Activated naive CD4-positive, alpha-beta T cell treated with anti-CD3 and anti-CD28 coated beads for 36 hours (primary cell): Measurements from ENCODE around the gene CEP85L. TPM values are rescaled to one million over a fixed set of nuclear protein-coding genes. Genes with fewer than 3 reads are reported as not detected.

Experiments used
- CTCF ChIA-PET: fragments of 350-600 bp; sonication (Branson Sonifier 250); formaldehyde crosslinking; loops from one replicate; lab custom pipeline; 2021; ENCODE audit warnings: antibody characterized with exemption; lab: Charles Lee
- DNase-seq: peaks from one replicate; pipeline ENCODE4 v3.0.0-alpha.2; 2020
- H3K27ac Mint-ChIP-seq: one replicate; pipeline ENCODE4 v1.8.0; 2021; ENCODE audit warnings: mild to moderate bottlenecking, mixed read lengths
- H3K27me3 Mint-ChIP-seq: one replicate; pipeline ENCODE4 v1.8.0; 2021; ENCODE audit warnings: low read depth, mixed read lengths
- H3K36me3 Mint-ChIP-seq: one replicate; pipeline ENCODE4 v1.8.0; 2021; ENCODE audit warnings: low read depth, mixed read lengths
- H3K4me1 Mint-ChIP-seq: one replicate; pipeline ENCODE4 v1.8.0; 2021; ENCODE audit warnings: low read depth, mixed read lengths
- H3K4me3 Mint-ChIP-seq: one replicate; pipeline ENCODE4 v1.8.0; 2021; ENCODE audit warnings: mild to moderate bottlenecking, moderate library complexity, mixed read lengths
- H3K9me3 Mint-ChIP-seq: one replicate; pipeline ENCODE4 v1.8.0; 2021; ENCODE audit warnings: mixed read lengths
- intact Hi-C: fragments of 100-400 bp; cut with micrococcal nuclease; formaldehyde crosslinking; loops from one replicate; pipeline ENCODE4 v1.15.1; 2023
- total RNA-seq, 2 experiments: library from RNA; stranded (reverse); gene quantifications; one replicate each; pipeline ENCODE4 v1.2.3, GENCODE V29; 2021

CEP85L gene
- total RNA-seq, 2 experiments from 2014 or later: 31.4 to 31.9 TPM

GRCh38 chr6:118677193-118677592, 25.8 kb upstream of the CEP85L start:
- H3K4me3 Mint-ChIP-seq: no peak overlapping the region
- no peak for DNase-seq
- peaks cover 55% of the 10 kb centered on the region for H3K4me1 Mint-ChIP-seq
- peaks cover 6% of the 10 kb centered on the region for H3K36me3 Mint-ChIP-seq
- no peak overlapping the region for H3K27ac Mint-ChIP-seq
- intact Hi-C loops: no loop called here
- CTCF ChIA-PET: interaction anchor here (0.6 to 1.9 kb wide), 5 partner anchors 9 to 49 kb away, joined by 3 to 4 read pairs (median 4); no protein-coding TSS in a partner anchor
- H3K9me3 Mint-ChIP-seq: no peaks in the 10 kb centered on the region
- H3K27me3 Mint-ChIP-seq: no peaks in the 10 kb centered on the region

GRCh38 chr6:118675225-118675624, 23.8 kb upstream of the CEP85L start:
- H3K27me3 Mint-ChIP-seq: no peaks in the 10 kb centered on the region
- H3K4me1 Mint-ChIP-seq: peaks cover 53% of the 10 kb centered on the region
- H3K36me3 Mint-ChIP-seq: peaks cover 7% of the 10 kb centered on the region
- CTCF ChIA-PET: no interaction called here
- H3K9me3 Mint-ChIP-seq: no peaks in the 10 kb centered on the region
- intact Hi-C loops: no loop called here
- no peak for DNase-seq
- H3K4me3 Mint-ChIP-seq: no peak overlapping the region
- H3K27ac Mint-ChIP-seq: no peak overlapping the region

DNA sequence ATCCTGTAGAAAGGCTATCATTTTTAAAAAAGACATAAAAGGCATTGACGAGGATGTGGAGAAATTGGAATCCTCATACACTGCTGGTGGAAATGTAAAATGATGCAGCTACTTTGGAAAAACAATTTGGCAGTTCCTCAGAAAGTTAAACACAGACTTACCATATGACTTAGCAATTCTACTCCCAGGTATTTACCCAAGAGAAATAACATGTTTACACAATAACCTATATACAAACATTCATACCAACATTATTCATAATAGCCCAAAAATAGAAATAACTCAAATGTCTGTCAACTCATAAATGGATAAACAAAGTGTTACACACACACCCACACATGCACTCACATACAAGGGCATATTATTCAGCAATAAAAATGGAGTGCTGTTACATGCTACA, 23.4 kb upstream of the CEP85L start:
- H3K9me3 Mint-ChIP-seq: no peaks in the 10 kb centered on the region
- H3K4me1 Mint-ChIP-seq: peaks cover 53% of the 10 kb centered on the region
- H3K27me3 Mint-ChIP-seq: no peaks in the 10 kb centered on the region
- DNase-seq: no peak
- intact Hi-C loops: no loop called here
- no peak overlapping the region for H3K4me3 Mint-ChIP-seq
- H3K27ac Mint-ChIP-seq: no peak overlapping the region
- CTCF ChIA-PET: interaction anchor here (0.6 to 1.2 kb wide), 2 partner anchors 13 to 48 kb away, joined by 3 read pairs; no protein-coding TSS in a partner anchor
- peaks cover 7% of the 10 kb centered on the region for H3K36me3 Mint-ChIP-seq

DNA sequence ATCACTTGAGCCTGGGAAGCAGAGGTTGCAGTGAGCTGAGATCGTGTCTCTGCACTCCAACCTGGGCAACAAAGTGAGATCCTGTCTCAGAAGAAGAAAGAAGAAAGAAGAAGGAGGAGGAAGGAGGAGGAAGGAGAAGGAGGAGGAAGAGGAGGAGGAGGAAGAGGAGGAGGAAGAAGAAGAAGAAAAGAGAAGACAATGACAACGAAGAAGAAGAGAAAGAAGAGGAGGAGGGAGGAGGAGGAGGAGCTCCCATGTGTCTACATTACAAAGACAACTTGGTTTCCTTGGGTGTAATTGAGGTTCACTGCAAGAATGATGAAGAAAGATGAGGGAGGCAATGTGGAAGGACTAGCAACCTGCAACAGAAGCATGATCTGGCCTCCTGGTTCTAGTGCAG, 21.3 kb upstream of the CEP85L start:
- H3K4me3 Mint-ChIP-seq: peak overlapping the region; percentile 38
- H3K27ac Mint-ChIP-seq: peak overlapping the region; percentile 46
- H3K4me1 Mint-ChIP-seq: peaks cover 58% of the 10 kb centered on the region
- intact Hi-C loops: no loop called here
- no peak for DNase-seq
- CTCF ChIA-PET: interaction anchor here (0.5 kb wide), 1 partner anchor 1894 kb away, joined by 3 read pairs; no protein-coding TSS in a partner anchor
- peaks cover 5% of the 10 kb centered on the region for H3K36me3 Mint-ChIP-seq
- no peaks in the 10 kb centered on the region for H3K9me3 Mint-ChIP-seq
- H3K27me3 Mint-ChIP-seq: no peaks in the 10 kb centered on the region

DNA sequence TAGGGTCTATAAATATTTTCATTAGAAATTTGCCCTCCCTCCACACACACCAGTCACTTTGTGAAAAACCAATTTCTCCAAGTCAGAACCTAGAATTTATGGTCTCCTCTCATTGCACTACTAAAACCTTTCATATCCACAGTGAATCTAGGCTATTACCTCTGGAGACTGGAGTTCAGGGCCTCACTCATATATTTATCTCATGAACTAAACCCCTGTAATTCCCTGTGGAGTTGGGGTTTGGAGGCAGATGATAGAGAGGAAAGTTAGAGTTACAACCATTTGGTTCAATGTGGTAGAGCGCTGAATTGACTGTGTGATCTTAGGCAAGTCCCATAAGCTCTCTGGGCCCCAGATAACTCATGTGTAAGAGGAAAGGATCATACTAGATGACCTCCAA, 18.2 kb upstream of the CEP85L start:
- Mint-ChIP-seq H3K4me3 (no peak overlapping the region), H3K27ac (no peak overlapping the region), H3K36me3 (peaks cover 3% of the 10 kb centered on the region), H3K4me1 (peaks cover 73% of the 10 kb centered on the region), H3K27me3 (no peaks in the 10 kb centered on the region), H3K9me3 (no peaks in the 10 kb centered on the region)
- CTCF ChIA-PET: interaction anchor here (1.9 kb wide), 1 partner anchor 13 kb away, joined by 8 read pairs; no protein-coding TSS in a partner anchor
- intact Hi-C loops: no loop called here
- no peak for DNase-seq

DNA sequence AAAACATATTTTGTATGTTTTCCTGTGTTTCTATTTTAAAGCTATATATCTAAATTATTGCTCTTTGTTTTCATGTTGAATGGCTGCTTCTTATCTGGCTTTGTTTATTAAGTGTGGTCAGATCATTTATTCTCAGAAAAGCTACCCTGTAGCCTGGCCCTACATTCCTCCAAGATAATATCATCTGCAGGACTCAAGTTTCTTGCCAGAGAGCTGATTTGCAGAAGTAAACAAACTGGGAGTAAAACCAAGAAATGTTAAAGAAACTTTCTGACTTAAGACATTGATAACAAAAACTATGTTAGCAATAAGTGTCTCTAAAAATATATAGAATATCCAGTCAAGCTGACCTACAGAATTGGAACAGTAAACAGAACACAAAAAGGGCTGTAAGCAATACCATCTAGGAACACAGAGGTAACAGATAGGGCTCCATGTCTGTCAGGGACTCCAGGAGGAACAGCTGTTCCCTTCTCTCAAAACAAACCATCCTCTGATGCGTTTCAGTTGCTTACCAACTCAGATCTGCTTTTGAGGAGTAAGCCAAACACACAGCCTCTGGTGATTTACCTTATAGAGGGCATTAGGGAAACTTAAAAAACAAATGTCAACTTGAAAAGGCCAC, 17.5 kb upstream of the CEP85L start:
- H3K27ac Mint-ChIP-seq: peak overlapping the region; percentile 14
- no peaks in the 10 kb centered on the region for H3K9me3 Mint-ChIP-seq
- intact Hi-C loops: no loop called here
- no peaks in the 10 kb centered on the region for H3K27me3 Mint-ChIP-seq
- H3K4me1 Mint-ChIP-seq: peaks cover 78% of the 10 kb centered on the region
- H3K36me3 Mint-ChIP-seq: peaks cover 3% of the 10 kb centered on the region
- CTCF ChIA-PET: interaction anchor here (1.1 to 1.9 kb wide), 3 partner anchors 9 to 72 kb away, joined by 3 to 8 read pairs (median 4); no protein-coding TSS in a partner anchor
- H3K4me3 Mint-ChIP-seq: no peak overlapping the region
- DNase-seq: no peak

DNA sequence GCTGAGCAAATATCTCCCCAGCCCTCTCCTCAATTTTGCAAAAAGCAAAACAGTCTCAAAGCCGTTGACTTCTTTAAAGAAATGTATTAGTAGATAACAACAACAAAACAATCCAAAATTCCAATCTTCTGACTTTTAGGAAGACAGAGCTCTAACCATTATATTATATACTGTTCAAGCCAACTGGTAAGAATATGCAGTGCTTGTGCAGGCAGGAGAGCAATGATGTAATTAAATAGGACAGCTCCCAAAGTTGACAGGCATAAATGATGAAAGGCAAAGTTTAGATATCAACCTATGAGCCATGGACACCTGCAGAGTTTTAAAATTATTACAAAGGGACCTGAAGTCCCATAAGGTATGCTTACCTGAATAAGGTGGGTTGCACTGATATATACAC, 16.6 kb upstream of the CEP85L start:
- Mint-ChIP-seq H3K27me3 (no peaks in the 10 kb centered on the region), H3K27ac (no peak overlapping the region), H3K9me3 (no peaks in the 10 kb centered on the region), H3K4me1 (peaks cover 74% of the 10 kb centered on the region), H3K36me3 (peaks cover 3% of the 10 kb centered on the region), H3K4me3 (no peak overlapping the region)
- DNase-seq: no peak
- intact Hi-C loops: loop anchor here (1.0 kb wide), 1 partner anchor 11 kb away; no protein-coding TSS in a partner anchor
- CTCF ChIA-PET: interaction anchor here (0.8 to 1.9 kb wide), 5 partner anchors 8 to 71 kb away, joined by 3 to 8 read pairs (median 3); no protein-coding TSS in a partner anchor

- peak overlapping the region; percentile 88 for H3K4me3 Mint-ChIP-seq
- intact Hi-C loops: loop anchor here (2.0 kb wide), 1 partner anchor 14 kb away; the partner anchor contains the start of gene CEP85L
- H3K36me3 Mint-ChIP-seq: peaks cover 9% of the 10 kb centered on the region
- H3K4me1 Mint-ChIP-seq: peaks cover 79% of the 10 kb centered on the region
- H3K9me3 Mint-ChIP-seq: no peaks in the 10 kb centered on the region
- peak overlapping the region; percentile 92 for H3K27ac Mint-ChIP-seq
- H3K27me3 Mint-ChIP-seq: no peaks in the 10 kb centered on the region
- DNase-seq: peak; percentile 38
- CTCF ChIA-PET: interaction anchor here (0.7 to 1.5 kb wide), 8 partner anchors 13 to 232 kb away, joined by 3 to 5 read pairs (median 4); no protein-coding TSS in a partner anchor
Observed at GRCh38 chr6:118665011-118665410, 13.6 kb upstream of the CEP85L start.

DNA sequence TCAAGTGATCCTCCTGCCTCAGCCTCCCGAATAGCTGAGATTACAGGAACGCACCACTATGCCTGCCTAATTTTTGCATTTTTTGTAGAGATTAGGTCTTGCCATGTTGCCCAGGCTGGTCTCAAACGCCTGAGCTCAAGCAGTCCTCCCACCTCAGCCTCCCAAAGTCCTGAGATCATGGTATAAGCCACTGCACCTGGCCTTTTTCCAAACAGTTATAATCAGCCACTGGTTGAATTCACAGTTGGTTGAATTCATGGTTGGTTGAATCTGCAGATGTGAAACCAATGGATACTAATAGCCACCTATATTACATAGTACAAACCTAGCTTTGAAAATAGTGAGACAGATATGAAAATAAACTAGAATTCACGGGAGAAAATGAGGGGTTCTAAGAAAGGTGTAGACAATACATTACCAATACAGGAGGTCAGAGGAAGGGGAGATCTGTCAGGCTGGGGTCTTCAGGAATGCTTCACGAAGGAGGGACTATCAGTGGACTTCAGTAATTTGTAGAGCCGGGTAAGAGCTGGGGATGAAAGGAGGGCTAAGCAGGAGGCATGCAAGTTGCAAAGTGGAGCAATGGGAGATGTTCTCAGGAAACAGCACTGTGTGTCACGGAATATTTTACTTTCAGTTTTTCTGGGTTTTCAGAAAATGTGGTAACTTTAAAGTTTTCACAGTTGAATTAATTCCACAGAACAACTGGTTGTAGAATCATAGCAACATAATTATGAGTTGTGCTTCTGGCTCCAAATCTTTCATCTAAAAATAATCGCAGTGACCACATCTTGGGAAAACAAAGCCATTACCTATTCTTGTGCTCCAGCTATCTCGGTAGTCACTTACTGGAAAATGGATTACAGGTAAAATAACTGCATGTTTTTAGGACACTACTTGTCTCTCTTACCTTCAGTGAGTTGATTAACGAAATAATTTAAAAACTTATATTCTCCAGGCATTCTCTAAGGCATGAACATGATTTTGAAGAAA, 12.9 kb upstream of the CEP85L start:
- Mint-ChIP-seq H3K36me3 (peaks cover 9% of the 10 kb centered on the region), H3K27ac (peak overlapping the region; percentile 92), H3K27me3 (no peaks in the 10 kb centered on the region), H3K4me1 (peaks cover 79% of the 10 kb centered on the region), H3K9me3 (no peaks in the 10 kb centered on the region), H3K4me3 (peak overlapping the region; percentile 88)
- intact Hi-C loops: loop anchor here (2.0 kb wide), 1 partner anchor 13 kb away; the partner anchor contains the start of gene CEP85L
- CTCF ChIA-PET: interaction anchor here (0.6 to 1.6 kb wide), 8 partner anchors 13 to 233 kb away, joined by 3 to 5 read pairs (median 4); no protein-coding TSS in a partner anchor
- no peak for DNase-seq

GRCh38 chr6:118661831-118662230, 10.4 kb upstream of the CEP85L start:
- peaks cover 69% of the 10 kb centered on the region for H3K4me1 Mint-ChIP-seq
- peaks cover 9% of the 10 kb centered on the region for H3K36me3 Mint-ChIP-seq
- H3K27me3 Mint-ChIP-seq: no peaks in the 10 kb centered on the region
- intact Hi-C loops: no loop called here
- CTCF ChIA-PET: no interaction called here
- no peak overlapping the region for H3K27ac Mint-ChIP-seq
- DNase-seq: no peak
- H3K4me3 Mint-ChIP-seq: no peak overlapping the region
- no peaks in the 10 kb centered on the region for H3K9me3 Mint-ChIP-seq

GRCh38 chr6:118660218-118660569, 8.8 kb upstream of the CEP85L start:
- intact Hi-C loops: loop anchor here (1.0 kb wide), 1 partner anchor 9 kb away; the partner anchor contains the start of gene CEP85L
- Mint-ChIP-seq H3K36me3 (peaks cover 9% of the 10 kb centered on the region), H3K27ac (peak overlapping the region; percentile 84), H3K4me1 (peaks cover 69% of the 10 kb centered on the region), H3K27me3 (no peaks in the 10 kb centered on the region), H3K4me3 (peak overlapping the region; percentile 44), H3K9me3 (no peaks in the 10 kb centered on the region)
- CTCF ChIA-PET: interaction anchor here (1.0 to 2.3 kb wide), 4 partner anchors 8 to 109 kb away, joined by 3 to 5 read pairs (median 4); no protein-coding TSS in a partner anchor
- DNase-seq: peak; percentile 65
